NCI-H524 (cell line): ENCODE measurements around the gene NUTM2G.
A peak's percentile ranks its signal among the peaks of the same experiment; 100 is the strongest.
"Not testable (repeated sequence)": the region's sequence is repeated elsewhere in the genome, so short reads cannot be mapped to it uniquely, and the experiment has no call there.

Experiments used
- DNase-seq, 2 experiments: peaks; one replicate each; lab custom pipeline; 2025; lab: John Stamatoyannopoulos, UW

NUTM2G gene

GRCh38 chr9:96949346-96949745 lies 20.7 kb downstream of the NUTM2G start:
- not testable (repeated sequence) for DNase-seq

GRCh38 chr9:96950539-96950938 lies 21.9 kb downstream of the NUTM2G start:
- not testable (repeated sequence) for DNase-seq

GRCh38 chr9:96967591-96967990 lies 38.9 kb downstream of the NUTM2G start:
- DNase-seq, result peak; percentile 2 to 37

- DNase-seq, result not testable (repeated sequence)
Measured at GRCh38 chr9:96972552-96972951, 43.9 kb downstream of the NUTM2G start.

GRCh38 chr9:96974037-96974436 lies 45.4 kb downstream of the NUTM2G start:
- not testable (repeated sequence) for DNase-seq

GRCh38 chr9:96983496-96984122 lies 55.0 kb downstream of the NUTM2G start:
- DNase-seq, result not testable (repeated sequence)

GRCh38 chr9:96984139-96984538 lies 55.5 kb downstream of the NUTM2G start:
- not testable (repeated sequence) for DNase-seq

GRCh38 chr9:96984887-96985286 lies 56.2 kb downstream of the NUTM2G start:
- DNase-seq, result not testable (repeated sequence)
